GM10266 (cell line): ENCODE measurements around the gene RFTN2.

ENCODE experiments used
- DNase-seq: peaks from one replicate; pipeline ENCODE4 v3.0.0; 2012; ENCODE audit errors: extremely low spot score
- TF ChIP-seq, protein P1 (sequence below): IDR thresholded peaks from 2 replicates; pipeline ENCODE4 v1.5.1; 2012; ENCODE audit warnings: mild to moderate bottlenecking, low read depth; ENCODE audit not compliant: control insufficient read depth, insufficient read depth; ENCODE audit errors: missing control alignments

Gene RFTN2

DNA sequence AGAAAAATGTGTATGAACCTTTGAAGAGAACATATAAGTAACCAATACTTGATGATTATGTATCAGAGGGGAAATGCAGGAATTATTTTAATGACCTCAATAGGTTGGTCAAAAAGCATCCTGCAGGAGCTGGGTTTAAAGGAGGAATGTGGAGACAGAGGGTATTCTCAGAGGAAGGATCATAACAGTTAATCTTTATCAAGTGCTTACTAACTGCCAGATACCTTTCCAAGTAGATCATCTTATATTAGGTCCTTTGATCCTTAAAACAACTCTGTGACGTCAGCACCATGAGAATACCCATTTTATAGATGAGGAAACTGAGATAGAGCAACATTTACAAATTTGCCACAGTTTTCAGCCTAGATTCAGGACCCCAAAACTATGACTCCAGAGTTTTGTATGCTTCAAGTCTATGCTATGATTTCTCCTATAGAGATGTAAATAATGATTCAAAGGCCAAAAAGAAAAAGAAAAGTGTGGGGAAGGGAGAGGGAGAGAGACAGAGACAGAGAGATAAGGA lies 3.0 kb downstream of the RFTN2 start:
- DNase-seq, result no peak

DNA sequence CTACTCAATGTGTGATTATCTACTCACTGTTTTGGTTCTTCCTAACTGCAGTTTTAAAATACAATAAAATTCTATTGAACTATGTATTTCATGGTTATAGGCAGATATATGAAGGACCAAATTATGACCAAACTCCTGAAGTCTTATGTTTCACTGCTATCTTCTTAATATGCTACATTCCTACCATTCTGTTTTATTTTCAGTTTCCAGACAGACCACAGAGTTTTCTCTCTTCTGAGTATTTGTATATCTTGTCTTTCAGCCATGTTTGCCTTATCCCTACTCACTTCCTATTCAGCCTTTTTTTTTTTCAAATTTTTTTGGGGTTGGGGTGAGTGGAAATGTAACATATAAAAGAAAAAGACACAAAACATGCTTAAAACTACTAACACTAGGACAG lies 6.3 kb downstream of the RFTN2 start:
- DNase-seq, result no peak
- TF ChIP-seq, protein P1, sequence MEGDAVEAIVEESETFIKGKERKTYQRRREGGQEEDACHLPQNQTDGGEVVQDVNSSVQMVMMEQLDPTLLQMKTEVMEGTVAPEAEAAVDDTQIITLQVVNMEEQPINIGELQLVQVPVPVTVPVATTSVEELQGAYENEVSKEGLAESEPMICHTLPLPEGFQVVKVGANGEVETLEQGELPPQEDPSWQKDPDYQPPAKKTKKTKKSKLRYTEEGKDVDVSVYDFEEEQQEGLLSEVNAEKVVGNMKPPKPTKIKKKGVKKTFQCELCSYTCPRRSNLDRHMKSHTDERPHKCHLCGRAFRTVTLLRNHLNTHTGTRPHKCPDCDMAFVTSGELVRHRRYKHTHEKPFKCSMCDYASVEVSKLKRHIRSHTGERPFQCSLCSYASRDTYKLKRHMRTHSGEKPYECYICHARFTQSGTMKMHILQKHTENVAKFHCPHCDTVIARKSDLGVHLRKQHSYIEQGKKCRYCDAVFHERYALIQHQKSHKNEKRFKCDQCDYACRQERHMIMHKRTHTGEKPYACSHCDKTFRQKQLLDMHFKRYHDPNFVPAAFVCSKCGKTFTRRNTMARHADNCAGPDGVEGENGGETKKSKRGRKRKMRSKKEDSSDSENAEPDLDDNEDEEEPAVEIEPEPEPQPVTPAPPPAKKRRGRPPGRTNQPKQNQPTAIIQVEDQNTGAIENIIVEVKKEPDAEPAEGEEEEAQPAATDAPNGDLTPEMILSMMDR, result no peak

More for the DNA sequence above, 3.0 kb downstream of the RFTN2 start:
- TF ChIP-seq, protein P1, result no peak

DNA sequence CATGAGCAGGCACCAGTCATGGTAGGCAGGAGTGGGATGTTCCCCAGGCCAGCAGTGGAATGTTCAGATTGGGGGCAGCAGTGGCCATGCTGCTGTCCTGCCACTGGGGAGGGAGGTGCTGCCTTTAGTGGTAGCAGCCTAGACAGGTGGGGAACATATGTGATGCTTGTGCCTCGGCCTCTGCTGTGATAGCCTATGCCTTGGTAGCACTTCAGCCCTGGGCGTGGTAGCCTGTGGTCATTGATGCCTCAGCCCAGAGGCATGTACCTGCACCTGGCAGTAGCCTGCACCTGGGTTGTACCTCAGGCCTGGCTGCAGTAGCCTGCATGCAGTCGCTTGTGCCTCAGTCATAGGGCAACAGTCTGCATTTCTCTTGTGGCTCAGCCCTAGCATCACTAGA lies 7.1 kb downstream of the RFTN2 start:
- no peak for DNase-seq
- TF ChIP-seq, protein P1, result no peak

DNA sequence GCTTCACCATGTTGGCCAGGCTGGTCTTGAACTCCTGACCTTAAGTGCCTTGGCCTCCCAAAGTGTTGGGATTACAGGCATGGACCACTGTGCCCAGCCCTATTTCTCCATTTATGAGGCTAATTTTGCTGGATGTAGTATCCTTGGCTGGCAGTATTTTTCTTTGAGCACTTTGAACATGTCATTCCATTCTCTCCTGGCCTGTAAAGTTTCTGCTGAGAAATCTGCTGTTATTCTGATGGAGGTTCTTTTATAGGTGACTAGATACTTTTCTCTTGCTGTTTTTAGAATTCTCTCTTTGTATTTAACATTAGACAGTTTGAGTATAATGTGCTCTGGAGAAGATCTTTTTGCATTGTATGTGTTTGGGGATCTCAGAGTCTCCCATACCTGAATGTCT lies 9.1 kb downstream of the RFTN2 start:
- no peak for DNase-seq
- TF ChIP-seq, protein P1, result no peak

DNA sequence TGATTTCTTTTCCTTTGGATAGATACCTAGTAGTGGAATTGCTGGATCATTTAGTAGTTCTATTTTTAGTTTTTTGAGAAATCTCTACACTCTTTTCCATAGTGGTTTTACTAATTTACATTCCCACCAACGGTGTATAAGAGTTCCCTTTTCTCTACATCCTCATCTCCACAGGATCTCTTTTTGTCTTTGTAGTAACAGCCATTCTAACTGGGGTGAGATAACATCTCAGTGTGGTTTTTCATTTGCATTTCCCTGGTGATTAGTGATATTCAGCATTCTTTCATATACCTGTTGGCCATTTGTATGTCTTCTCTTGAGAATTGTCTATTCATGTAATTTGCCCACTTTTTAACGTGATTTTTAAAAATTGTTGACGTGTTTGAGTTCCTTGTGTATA lies 13.8 kb downstream of the RFTN2 start:
- TF ChIP-seq, protein P1, result no peak
- DNase-seq, result no peak

DNA sequence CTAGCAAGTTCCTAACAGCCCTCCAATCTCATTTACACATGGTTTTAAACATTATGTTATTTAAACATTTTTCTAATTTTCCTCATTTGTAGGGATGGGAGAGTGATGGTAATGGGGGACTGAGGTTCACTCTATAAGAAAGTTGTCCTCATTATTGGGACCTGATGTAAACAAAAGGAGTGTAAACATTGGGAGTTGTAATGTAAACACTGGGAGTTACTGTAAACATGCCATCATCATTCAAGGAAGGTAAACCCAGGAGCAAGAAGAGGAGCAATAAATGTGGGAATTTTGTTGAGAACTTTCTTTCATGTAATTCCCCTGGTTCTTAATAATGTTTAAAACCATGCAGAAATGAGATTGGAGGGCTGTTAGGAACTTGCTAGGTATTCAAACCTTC lies 17.8 kb downstream of the RFTN2 start:
- TF ChIP-seq, protein P1, result no peak
- DNase-seq, result no peak

DNA sequence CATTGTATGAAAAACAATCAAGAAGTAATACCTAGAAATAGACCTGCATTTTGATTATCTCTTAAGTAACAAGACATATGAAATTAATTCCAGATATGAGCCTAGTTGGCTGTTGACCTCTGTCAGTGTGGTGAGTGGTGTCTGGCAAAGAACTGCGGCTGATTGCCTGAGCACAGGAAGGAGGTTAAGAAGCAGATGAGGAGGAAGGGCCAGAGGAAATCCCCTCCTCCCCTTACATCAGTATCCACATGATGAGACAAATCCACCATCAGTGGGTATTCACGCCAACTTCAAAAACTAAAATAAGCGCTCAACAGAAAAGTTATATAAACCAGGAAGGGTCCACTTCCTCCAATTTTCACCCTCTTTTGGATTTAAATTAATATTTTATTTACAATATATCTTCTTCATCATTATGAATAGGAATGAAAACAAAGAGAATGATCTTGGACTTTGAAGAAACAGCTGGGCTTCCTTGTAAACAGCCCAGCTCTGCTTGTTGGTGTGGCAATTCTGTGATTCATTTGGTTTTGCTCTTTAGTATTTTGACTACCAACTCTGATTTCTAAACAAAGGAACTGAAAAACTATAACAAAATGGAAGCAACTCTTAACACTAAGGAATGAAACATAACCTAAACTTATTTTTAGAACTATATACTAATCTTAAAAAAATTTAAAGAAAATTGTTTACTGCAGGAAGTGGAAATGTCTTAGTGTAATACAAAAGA lies 27.3 kb downstream of the RFTN2 start:
- TF ChIP-seq, protein P1, result no peak
- peak; percentile 14 for DNase-seq
